ENCODE measurements around the gene PPARD.

DNA sequence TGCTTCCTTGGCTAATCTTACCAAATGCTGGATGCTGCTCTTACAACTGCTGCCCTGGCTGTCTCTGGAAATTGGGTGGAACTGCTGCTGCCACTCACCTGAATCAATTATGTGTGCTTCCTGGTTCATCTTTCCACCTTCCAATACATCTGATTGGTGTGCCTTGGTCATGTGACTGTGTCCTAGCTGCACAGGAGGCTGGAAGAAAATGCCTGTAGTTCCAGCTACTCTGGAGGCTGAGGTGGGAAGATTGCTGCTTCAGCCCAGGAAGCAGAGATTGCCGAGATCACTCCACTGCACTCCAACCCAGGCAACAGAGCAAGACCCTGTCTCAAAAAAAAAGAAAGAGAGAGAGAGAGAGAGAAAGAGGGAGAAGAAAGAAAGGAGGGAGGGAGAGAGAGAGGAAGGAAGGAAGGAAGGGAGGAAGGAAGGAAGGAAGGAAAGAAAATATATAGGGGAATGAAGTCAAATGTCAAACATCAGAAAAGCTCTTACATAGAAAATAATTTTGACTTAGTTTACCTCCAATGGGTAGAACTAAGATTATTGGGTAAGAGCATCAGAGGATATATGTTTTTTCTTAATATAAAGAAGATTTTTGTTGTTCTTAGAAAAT lies 14.1 kb upstream of the PPARD start:
- TF ChIP-seq, protein P1, sequence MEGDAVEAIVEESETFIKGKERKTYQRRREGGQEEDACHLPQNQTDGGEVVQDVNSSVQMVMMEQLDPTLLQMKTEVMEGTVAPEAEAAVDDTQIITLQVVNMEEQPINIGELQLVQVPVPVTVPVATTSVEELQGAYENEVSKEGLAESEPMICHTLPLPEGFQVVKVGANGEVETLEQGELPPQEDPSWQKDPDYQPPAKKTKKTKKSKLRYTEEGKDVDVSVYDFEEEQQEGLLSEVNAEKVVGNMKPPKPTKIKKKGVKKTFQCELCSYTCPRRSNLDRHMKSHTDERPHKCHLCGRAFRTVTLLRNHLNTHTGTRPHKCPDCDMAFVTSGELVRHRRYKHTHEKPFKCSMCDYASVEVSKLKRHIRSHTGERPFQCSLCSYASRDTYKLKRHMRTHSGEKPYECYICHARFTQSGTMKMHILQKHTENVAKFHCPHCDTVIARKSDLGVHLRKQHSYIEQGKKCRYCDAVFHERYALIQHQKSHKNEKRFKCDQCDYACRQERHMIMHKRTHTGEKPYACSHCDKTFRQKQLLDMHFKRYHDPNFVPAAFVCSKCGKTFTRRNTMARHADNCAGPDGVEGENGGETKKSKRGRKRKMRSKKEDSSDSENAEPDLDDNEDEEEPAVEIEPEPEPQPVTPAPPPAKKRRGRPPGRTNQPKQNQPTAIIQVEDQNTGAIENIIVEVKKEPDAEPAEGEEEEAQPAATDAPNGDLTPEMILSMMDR (IDR thresholded peaks at IDR 0.05 in 4 of 5, conservative IDR thresholded peaks at IDR 0.05 in 1 of 5) = no peak
- no peak for TF ChIP-seq POLR2A (IDR thresholded peaks at IDR 0.05)

All from gastrocnemius medialis (tissue), 4 donors.